DMS153 treated with DMSO at 0.1 percent for 48 hours (cell line): ENCODE measurements around the gene RALGAPA2.

Experiments
- DNase-seq: peaks from one replicate; lab custom pipeline; 2025; ENCODE audit not compliant: unreplicated experiment; lab: John Stamatoyannopoulos, UW

The RALGAPA2 gene

DNA sequence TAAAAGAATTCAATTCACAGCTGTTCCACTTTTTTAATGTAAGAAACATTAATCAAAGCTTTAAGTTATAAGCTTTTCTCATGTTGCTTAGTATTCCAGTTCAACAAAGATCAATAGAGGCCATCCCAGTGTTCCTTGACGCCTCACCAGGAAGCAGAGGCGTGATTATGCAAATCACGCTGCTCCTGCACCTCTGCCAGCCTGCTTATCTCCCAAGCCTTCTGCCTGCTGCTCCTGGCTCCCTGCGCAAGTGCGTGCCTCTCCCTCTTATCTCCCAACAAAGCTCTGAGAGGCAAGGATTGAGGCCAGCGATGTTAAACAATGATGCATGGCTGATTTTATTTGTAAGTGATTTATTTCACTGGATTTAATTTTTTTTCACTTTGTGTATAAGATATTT, 301.8 kb downstream of the RALGAPA2 start:
- peak; percentile 55 for DNase-seq

GRCh38 chr20:20409331-20409730, 303.1 kb downstream of the RALGAPA2 start:
- DNase-seq: no peak

- DNase-seq: peak; percentile 59
These were observed 304.3 kb downstream of the RALGAPA2 start for GRCh38 chr20:20407891-20408805.

- DNase-seq: no peak
These were observed 306.1 kb downstream of the RALGAPA2 start for GRCh38 chr20:20406306-20406705.

DNA sequence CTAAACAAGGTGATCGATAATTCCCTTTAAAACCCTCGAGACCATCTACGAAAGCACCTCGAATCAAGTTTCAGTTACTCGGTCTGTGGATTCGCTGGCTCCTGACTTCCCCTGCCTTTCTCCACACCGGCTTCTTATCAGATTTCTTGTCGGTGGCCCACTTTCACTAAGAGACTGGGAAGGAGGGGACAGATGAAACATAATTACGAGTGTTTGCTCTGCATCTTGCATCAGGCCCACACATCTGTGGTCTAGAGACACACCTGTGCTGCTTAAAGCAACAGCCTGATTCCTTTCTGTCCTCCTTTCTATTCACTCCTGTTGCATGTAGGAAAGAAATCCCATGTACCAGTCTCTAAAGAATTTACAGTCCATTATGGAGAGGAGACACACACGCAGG, 306.8 kb downstream of the RALGAPA2 start:
- DNase-seq: no peak

DNA sequence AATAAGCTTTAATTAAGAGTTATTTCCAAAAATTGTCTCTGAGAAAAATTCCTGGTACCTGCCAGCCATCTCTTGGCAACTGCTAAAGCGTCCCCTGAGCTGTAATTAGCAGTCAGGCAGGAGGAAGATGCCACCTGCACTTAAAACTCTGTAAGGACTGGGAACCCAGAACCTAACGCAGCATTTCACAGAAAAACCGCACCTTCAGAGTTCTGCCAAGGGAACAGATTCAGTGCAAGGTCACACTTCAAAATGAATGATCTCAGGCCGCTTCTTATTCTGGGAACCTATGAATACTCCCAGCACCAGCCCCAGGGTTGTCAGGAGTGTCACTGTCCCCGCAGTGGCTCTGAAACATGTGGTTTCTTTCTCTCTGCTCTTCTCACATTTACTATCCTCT, 307.8 kb downstream of the RALGAPA2 start:
- DNase-seq: no peak

GRCh38 chr20:20401991-20402390, 310.5 kb downstream of the RALGAPA2 start:
- DNase-seq: no peak

GRCh38 chr20:20399531-20400500, 312.6 kb downstream of the RALGAPA2 start:
- DNase-seq: no peak

DNA sequence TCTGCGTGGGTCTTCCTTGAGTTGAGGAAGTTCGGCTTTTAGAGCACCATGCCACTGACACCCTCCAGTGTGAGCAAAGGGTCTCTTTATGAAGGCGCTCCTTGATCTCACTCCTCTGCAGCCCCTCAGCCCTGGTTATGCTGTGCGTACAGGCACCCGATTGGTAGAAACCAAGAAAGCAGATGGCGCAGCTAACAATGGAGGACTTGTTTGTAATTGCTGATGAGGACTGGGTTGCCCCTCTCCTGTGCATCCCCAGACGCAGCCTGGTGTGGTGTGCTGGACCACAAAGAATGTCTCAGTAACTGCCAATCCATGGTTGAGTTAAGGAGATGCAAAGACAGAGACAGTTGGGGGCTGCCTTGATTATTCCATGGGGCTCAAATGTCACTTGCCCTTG, 314.3 kb downstream of the RALGAPA2 start:
- DNase-seq: no peak

DNA sequence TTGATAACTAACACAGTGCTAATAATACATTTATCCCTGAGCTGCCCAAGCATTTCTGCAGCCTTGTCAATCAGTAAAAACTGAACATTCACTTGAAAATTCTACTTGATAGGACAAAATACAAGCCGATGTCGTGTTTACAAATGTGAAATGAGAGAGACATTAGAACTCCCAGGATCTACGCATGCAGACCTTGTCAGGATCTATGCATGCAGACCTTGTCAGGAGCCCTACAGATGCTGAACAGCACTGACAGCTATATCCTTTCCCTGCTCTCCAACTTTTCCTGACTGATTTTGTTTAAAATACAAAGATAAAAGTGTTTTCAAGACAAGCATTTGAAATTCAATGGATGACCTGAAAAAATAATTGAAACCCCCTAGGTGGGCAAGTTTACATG, 315.6 kb downstream of the RALGAPA2 start:
- DNase-seq: no peak

DNA sequence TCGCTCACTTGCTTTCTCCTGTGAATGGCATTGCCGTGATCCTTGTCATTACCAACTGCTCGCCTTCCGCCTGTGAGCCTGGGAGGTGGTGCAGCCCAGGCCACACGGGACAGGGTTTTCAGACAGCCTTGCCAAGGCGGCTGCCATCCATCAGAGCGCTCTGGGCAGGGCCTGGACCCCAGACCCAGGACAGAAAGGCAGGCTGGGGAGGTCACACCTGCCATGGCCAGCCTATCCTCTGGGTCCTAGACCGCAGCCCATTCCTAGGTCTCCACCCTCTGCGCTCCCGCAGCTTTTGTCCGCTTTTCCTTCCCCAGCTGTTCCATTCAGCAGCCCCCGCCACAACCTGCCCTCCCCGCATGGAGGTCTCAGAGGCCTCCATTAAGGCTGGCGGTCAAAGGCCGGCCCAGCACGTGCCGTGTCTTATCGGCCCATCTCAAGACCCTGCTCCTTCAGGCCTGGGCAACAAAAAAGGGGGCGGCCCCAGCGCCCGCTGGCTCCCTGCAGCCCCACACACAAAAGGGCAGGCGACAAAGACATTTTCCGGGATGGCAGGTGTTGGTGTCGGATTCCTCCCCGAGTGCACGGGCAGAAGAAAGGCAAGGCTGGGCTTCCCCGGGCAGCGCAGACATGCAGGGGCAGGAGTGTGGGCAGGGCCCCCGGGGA, 316.4 kb downstream of the RALGAPA2 start:
- peak; percentile 77 for DNase-seq

DNA sequence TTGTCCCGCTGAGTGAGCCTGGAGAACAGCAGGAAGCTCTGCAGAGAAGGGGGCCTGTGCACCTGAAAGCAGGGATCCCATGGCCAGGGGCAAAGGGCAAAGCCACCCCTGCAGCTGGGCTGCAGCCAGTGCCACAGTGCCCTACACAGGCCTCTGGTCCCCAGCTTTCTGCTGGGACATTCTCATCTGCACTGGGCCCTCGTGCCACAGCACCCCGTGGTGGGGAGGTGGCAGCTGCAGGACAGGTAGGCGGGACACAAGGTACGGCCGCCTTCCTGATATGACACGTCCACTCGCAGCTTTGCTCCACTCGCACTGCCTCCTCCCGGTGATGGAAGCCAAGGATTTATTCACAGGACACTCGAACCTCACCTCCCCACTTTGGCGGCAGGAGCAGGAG, 317.4 kb downstream of the RALGAPA2 start:
- DNase-seq: no peak

- DNase-seq: no peak
These were observed 319.0 kb downstream of the RALGAPA2 start for GRCh38 chr20:20393207-20394120.

GRCh38 chr20:20391766-20392165, 320.7 kb downstream of the RALGAPA2 start:
- DNase-seq: no peak

GRCh38 chr20:20391115-20391514, 321.3 kb downstream of the RALGAPA2 start:
- DNase-seq: no peak

DNA sequence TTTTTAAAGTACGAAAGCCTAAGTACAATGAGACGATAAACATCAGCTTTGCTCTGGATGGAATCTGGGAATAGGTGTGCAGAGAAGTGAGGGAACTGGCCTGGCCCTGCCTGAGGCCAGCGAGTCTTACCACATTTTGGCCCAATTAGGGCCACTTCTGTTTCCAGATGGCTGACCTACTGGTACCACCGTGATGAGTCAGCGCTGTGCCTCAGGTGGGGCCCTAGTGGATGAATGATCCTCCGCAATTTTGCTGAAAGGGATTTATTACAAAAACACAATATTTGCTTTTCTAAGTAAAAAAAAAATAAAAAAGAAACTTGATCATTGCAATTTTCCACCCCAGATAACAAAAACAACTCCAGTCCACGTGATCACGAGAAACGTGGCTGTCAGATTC, 322.1 kb downstream of the RALGAPA2 start:
- no peak for DNase-seq

DNA sequence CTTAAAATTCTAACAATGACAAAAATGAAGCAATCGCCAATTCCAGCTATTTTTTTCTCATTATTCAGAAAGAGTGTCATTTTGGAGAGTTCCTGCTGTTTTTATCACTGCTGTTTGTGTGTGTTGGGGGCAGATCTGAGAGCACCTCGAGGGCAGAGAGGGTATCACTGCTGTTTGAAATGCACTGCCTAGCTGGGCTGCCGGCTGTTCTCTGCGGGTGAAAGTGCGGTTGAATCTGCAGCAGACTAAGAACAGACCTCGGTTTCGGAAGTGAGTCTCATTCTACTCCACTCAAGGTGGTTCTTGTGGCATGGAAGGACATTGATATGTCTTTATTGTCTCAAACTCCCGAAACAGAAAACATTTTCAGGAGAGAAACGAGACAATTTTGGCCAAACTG, 326.3 kb downstream of the RALGAPA2 start:
- no peak for DNase-seq

GRCh38 chr20:20375862-20376261, 336.6 kb downstream of the RALGAPA2 start:
- peak; percentile 90 for DNase-seq

GRCh38 chr20:20373091-20373571, 339.3 kb downstream of the RALGAPA2 start:
- DNase-seq: peak; percentile 80

- DNase-seq: no peak
These were observed 340.8 kb downstream of the RALGAPA2 start for GRCh38 chr20:20371681-20372080.
